WTC11 (cell line): ENCODE results near the gene OXLD1. TPM values are rescaled to one million over a fixed set of nuclear protein-coding genes. Genes with fewer than 3 reads are reported as not detected.

ENCODE experiments used
- ATAC-seq: fragments of 200-7000 bp; cut with Tn5 transposase; 2 replicates; pipeline ENCODE4 v1.10.0; 2021; ENCODE audit warnings: mild to moderate bottlenecking, moderate library complexity
- CTCF ChIA-PET: fragments of 300-600 bp; sonication (Branson Sonifier 250); formaldehyde crosslinking; loops from one replicate; lab custom pipeline; 2021; ENCODE audit warnings: antibody characterized with exemption; lab: Charles Lee
- POLR2A ChIA-PET: fragments of 350-600 bp; sonication (Branson Sonifier 250); formaldehyde crosslinking; loops from one replicate; lab custom pipeline; 2021; ENCODE audit warnings: antibody characterized with exemption; lab: Charles Lee
- DNase-seq: peaks from one replicate; pipeline ENCODE4 v3.0.0; 2021; ENCODE audit warnings: low spot score
- H3K27ac Mint-ChIP-seq: 2 replicates; pipeline ENCODE4 v1.8.0; 2021; ENCODE audit warnings: mixed read lengths
- H3K27me3 Mint-ChIP-seq: 2 replicates; pipeline ENCODE4 v1.8.0; 2021; ENCODE audit warnings: low read depth, mild to moderate bottlenecking, moderate library complexity, mixed read lengths
- H3K36me3 Mint-ChIP-seq: 2 replicates; pipeline ENCODE4 v1.8.0; 2021; ENCODE audit warnings: mixed read lengths
- H3K4me1 Mint-ChIP-seq: 2 replicates; pipeline ENCODE4 v1.8.0; 2022; ENCODE audit warnings: mixed read lengths
- H3K4me3 Mint-ChIP-seq: 2 replicates; pipeline ENCODE4 v1.8.0; 2021; ENCODE audit warnings: mild to moderate bottlenecking, moderate library complexity, mixed read lengths
- H3K9me3 Mint-ChIP-seq: 2 replicates; pipeline ENCODE4 v1.8.0; 2021; ENCODE audit warnings: mixed read lengths
- FOXJ3 ChIP-seq: sonication (generic); formaldehyde crosslinking; IDR thresholded peaks from 2 replicates; pipeline ENCODE4 v1.9.0; 2021; ENCODE audit warnings: missing genetic modification reagents, mild to moderate bottlenecking, borderline replicate concordance
- FOXK1 ChIP-seq: sonication (generic); formaldehyde crosslinking; IDR thresholded peaks from 2 replicates; pipeline ENCODE4 v1.8.0; 2022; ENCODE audit warnings: mild to moderate bottlenecking, moderate library complexity, missing genetic modification reagents
- FOXP4 ChIP-seq: sonication (generic); formaldehyde crosslinking; IDR thresholded peaks from 2 replicates; pipeline ENCODE4 v1.8.0; 2022; ENCODE audit warnings: mild to moderate bottlenecking, missing genetic modification reagents
- GRHL2 ChIP-seq: fragments of 250-450 bp; sonication (Bioruptor Pico); IDR thresholded peaks from 2 replicates; pipeline ENCODE4 v1.8.0; 2022; ENCODE audit warnings: mild to moderate bottlenecking, moderate library complexity; ENCODE audit not compliant: insufficient replicate concordance, severe bottlenecking
- GTF2I ChIP-seq: fragments of 250-450 bp; sonication (Bioruptor Pico); conservative IDR thresholded peaks from 2 replicates; pipeline ENCODE4 v1.4.0; 2021; ENCODE audit warnings: mild to moderate bottlenecking
- HMGA2 ChIP-seq: fragments of 250-450 bp; sonication (Bioruptor Pico); IDR thresholded peaks from 2 replicates; pipeline ENCODE4 v1.4.0; 2021; ENCODE audit warnings: mild to moderate bottlenecking, moderate library complexity
- IRF1 ChIP-seq: sonication (generic); formaldehyde crosslinking; IDR thresholded peaks from 2 replicates; pipeline ENCODE4 v1.8.0; 2023; ENCODE audit warnings: missing genetic modification reagents
- JAZF1 ChIP-seq: fragments of 250-450 bp; sonication (Bioruptor Pico); IDR thresholded peaks from 2 replicates; pipeline ENCODE4 v1.9.0; 2021; ENCODE audit warnings: moderate library complexity, mild to moderate bottlenecking, inconsistent platforms
- JUN ChIP-seq: sonication (generic); formaldehyde crosslinking; IDR thresholded peaks from 2 replicates; pipeline ENCODE4 v1.8.0; 2023; ENCODE audit warnings: mild to moderate bottlenecking, missing genetic modification reagents
- MAX ChIP-seq: sonication (generic); formaldehyde crosslinking; IDR thresholded peaks from 2 replicates; pipeline ENCODE4 v1.8.0; 2022; ENCODE audit warnings: mild to moderate bottlenecking, missing genetic modification reagents
- MLX ChIP-seq: sonication (generic); formaldehyde crosslinking; IDR thresholded peaks from 2 replicates; pipeline ENCODE4 v1.8.1; 2023; ENCODE audit warnings: mild to moderate bottlenecking, missing genetic modification reagents, moderate library complexity
- NR2C2 ChIP-seq: sonication (generic); formaldehyde crosslinking; IDR thresholded peaks from 2 replicates; pipeline ENCODE4 v1.8.0; 2022; ENCODE audit warnings: mild to moderate bottlenecking, missing genetic modification reagents
- RELA ChIP-seq: sonication (generic); formaldehyde crosslinking; IDR thresholded peaks from 2 replicates; pipeline ENCODE4 v1.8.1; 2022; ENCODE audit warnings: missing genetic modification reagents, mild to moderate bottlenecking, borderline replicate concordance
- TCF7 ChIP-seq: sonication (generic); formaldehyde crosslinking; IDR thresholded peaks from 2 replicates; pipeline ENCODE4 v1.8.0; 2022; ENCODE audit warnings: mild to moderate bottlenecking, low read depth, missing genetic modification reagents, moderate library complexity
- TEAD1 ChIP-seq: sonication (generic); formaldehyde crosslinking; IDR thresholded peaks from 2 replicates; pipeline ENCODE4 v1.8.0; 2022; ENCODE audit warnings: mild to moderate bottlenecking, missing genetic modification reagents
- USF2 ChIP-seq: sonication (generic); formaldehyde crosslinking; IDR thresholded peaks from 2 replicates; pipeline ENCODE4 v1.8.1; 2023; ENCODE audit warnings: mild to moderate bottlenecking, missing genetic modification reagents, moderate library complexity
- ZMAT4 ChIP-seq: fragments of 250-450 bp; sonication (Bioruptor Pico); IDR thresholded peaks from 2 replicates; pipeline ENCODE4 v1.9.0; 2021; ENCODE audit warnings: mild to moderate bottlenecking
- ZNF219 ChIP-seq: sonication (generic); formaldehyde crosslinking; IDR thresholded peaks from 2 replicates; pipeline ENCODE4 v1.8.0; 2023; ENCODE audit warnings: missing genetic modification reagents, mild to moderate bottlenecking, borderline replicate concordance
- ZNF263 ChIP-seq: sonication (generic); formaldehyde crosslinking; IDR thresholded peaks from 2 replicates; pipeline ENCODE4 v1.8.1; 2022; ENCODE audit warnings: low read depth, mild to moderate bottlenecking, moderate library complexity, missing genetic modification reagents
- ZNF281 ChIP-seq: sonication (generic); formaldehyde crosslinking; IDR thresholded peaks from 2 replicates; pipeline ENCODE4 v1.8.0; 2023; ENCODE audit warnings: mild to moderate bottlenecking, missing genetic modification reagents
- ZNF396 ChIP-seq: fragments of 250-450 bp; sonication (Bioruptor Pico); IDR thresholded peaks from 2 replicates; pipeline ENCODE4 v1.8.0; 2021; ENCODE audit warnings: mild to moderate bottlenecking, moderate library complexity, borderline replicate concordance
- total RNA-seq: library from RNA; stranded (reverse); gene quantifications from 3 replicates; pipeline ENCODE4 v1.2.3, GENCODE V29; 2021

OXLD1 gene
- total RNA-seq, 1 experiment from 2014 or later, result 49.6 TPM

- Mint-ChIP-seq H3K4me3 (no peak overlapping the region), H3K36me3 (peaks cover 32% of the 10 kb centered on the region), H3K27me3 (no peaks in the 10 kb centered on the region), H3K4me1 (no peaks in the 10 kb centered on the region), H3K9me3 (no peaks in the 10 kb centered on the region), H3K27ac (no peak overlapping the region)
- DNase-seq, result no peak
- no peak for ATAC-seq
- POLR2A ChIA-PET, result interaction anchor here (0.5 kb wide), 1 partner anchor 226 kb away, joined by 3 read pairs; no protein-coding TSS in a partner anchor
- CTCF ChIA-PET, result interaction anchor here (1.8 kb wide), 1 partner anchor 19 kb away, joined by 9 read pairs; no protein-coding TSS in a partner anchor
- TF ChIP-seq MLX (no peak), TCF7 (no peak), JUN (CRISPR knock-in tag) (no peak), GRHL2 (CRISPR knock-in tag) (no peak), FOXP4 (CRISPR knock-in tag) (no peak), MAX (CRISPR knock-in tag) (no peak), ZNF281 (CRISPR knock-in tag) (no peak), ZNF219 (CRISPR knock-in tag) (no peak), ZNF396 (CRISPR knock-in tag) (no peak), GTF2I (no peak), FOXK1 (CRISPR knock-in tag) (no peak), FOXJ3 (CRISPR knock-in tag) (no peak), IRF1 (no peak), JAZF1 (CRISPR knock-in tag) (no peak), ZNF263 (no peak), RELA (CRISPR knock-in tag) (no peak), NR2C2 (no peak), USF2 (no peak), TEAD1 (CRISPR knock-in tag) (no peak), HMGA2 (CRISPR knock-in tag) (no peak)
Observed at GRCh38 chr17:81695211-81695610, 28.8 kb upstream of the OXLD1 start.

GRCh38 chr17:81694810-81695209 is 28.4 kb upstream of the OXLD1 start:
- ATAC-seq (no peak), DNase-seq (no peak)
- no peaks in the 10 kb centered on the region for H3K27me3 Mint-ChIP-seq
- H3K27ac Mint-ChIP-seq, result no peak overlapping the region
- no peak overlapping the region for H3K4me3 Mint-ChIP-seq
- H3K9me3 Mint-ChIP-seq, result no peaks in the 10 kb centered on the region
- H3K4me1 Mint-ChIP-seq, result no peaks in the 10 kb centered on the region
- ChIA-PET CTCF (interaction anchor here (1.8 kb wide), 1 partner anchor 19 kb away, joined by 9 read pairs; no protein-coding TSS in a partner anchor), POLR2A (interaction anchor here (0.5 kb wide), 1 partner anchor 226 kb away, joined by 3 read pairs; no protein-coding TSS in a partner anchor)
- TF ChIP-seq ZMAT4 (CRISPR knock-in tag), result no peak
- H3K36me3 Mint-ChIP-seq, result peaks cover 35% of the 10 kb centered on the region
